Keratinocyte (primary cell): ENCODE measurements around the gene CTCF.
A peak's percentile ranks its signal among the peaks of the same experiment; 100 is the strongest.

Experiments
- EZH2 ChIP-seq: IDR thresholded peaks from one replicate; pipeline ENCODE4 v1.6.1; 2012; ENCODE audit warnings: inconsistent platforms, mild to moderate bottlenecking, low read length, moderate library complexity
- TF ChIP-seq, protein P1 (sequence below), 3 experiments: IDR thresholded peaks in 1 of 3; conservative IDR thresholded peaks in 1 of 3; optimal IDR thresholded peaks in 1 of 3; 2 replicates in 2 of 3; 3 replicates in 1 of 3; pipeline versions ENCODE3 to v1.5.1; 2011; ENCODE audit warnings: low read length in 3 of 3, mild to moderate bottlenecking in 3 of 3, moderate library complexity in 2 of 3, control low read depth in 1 of 3, inconsistent platforms in 1 of 3; ENCODE audit not compliant: insufficient read depth in 2 of 3; ENCODE audit errors: extremely low read depth in 1 of 3

DNA sequence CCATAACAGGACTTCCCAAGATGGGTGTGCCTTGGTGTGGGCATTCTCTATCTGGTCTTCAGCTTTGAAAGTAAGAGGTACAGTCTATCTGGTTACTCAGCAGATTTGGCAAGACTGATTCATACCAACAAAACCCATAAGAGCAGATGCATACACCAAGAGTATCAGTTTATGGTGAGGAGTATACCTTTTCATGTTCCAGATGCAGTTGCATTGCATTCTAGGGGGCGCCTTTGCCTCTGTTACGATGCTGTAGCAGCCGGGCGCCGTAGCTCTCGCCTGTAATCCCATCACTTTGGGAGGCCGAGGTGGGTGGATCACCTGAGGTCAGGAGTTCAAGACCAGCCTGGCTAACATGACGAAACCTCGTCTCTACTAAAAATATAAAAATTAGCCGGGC lies 51.5 kb downstream of the CTCF start:
- TF ChIP-seq, protein P1, sequence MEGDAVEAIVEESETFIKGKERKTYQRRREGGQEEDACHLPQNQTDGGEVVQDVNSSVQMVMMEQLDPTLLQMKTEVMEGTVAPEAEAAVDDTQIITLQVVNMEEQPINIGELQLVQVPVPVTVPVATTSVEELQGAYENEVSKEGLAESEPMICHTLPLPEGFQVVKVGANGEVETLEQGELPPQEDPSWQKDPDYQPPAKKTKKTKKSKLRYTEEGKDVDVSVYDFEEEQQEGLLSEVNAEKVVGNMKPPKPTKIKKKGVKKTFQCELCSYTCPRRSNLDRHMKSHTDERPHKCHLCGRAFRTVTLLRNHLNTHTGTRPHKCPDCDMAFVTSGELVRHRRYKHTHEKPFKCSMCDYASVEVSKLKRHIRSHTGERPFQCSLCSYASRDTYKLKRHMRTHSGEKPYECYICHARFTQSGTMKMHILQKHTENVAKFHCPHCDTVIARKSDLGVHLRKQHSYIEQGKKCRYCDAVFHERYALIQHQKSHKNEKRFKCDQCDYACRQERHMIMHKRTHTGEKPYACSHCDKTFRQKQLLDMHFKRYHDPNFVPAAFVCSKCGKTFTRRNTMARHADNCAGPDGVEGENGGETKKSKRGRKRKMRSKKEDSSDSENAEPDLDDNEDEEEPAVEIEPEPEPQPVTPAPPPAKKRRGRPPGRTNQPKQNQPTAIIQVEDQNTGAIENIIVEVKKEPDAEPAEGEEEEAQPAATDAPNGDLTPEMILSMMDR (optimal IDR thresholded peaks at IDR 0.05 in 1 of 3, IDR thresholded peaks at IDR 0.05 in 1 of 3, conservative IDR thresholded peaks at IDR 0.05 in 1 of 3; ENCODE audit: extremely low read depth in 1 of 3, insufficient read depth in 2 of 3, low read length in 3 of 3), result peak in 2 of 3 experiments; percentile 7 to 45
- no peak for TF ChIP-seq EZH2
